ENCODE results near the gene SAG.
"Not testable (repeated sequence)": the region's sequence is repeated elsewhere in the genome, so short reads cannot be mapped to it uniquely, and the experiment has no call there.

The SAG gene

GRCh38 chr2:233329489-233330135 lies 22.0 kb downstream of the SAG start:
- H3K9me3 ChIP-seq (ENCODE audit: control insufficient read depth in 2 of 2, low read length in 2 of 2) = no peaks in the 10 kb centered on the region
- no peaks in the 10 kb centered on the region for H3K27me3 ChIP-seq (ENCODE audit: control insufficient read depth in 1 of 2, insufficient read depth in 2 of 2, low read length in 2 of 2)
- H3K27ac ChIP-seq (ENCODE audit: low read length) = no peak overlapping the region
- no peak overlapping the region for H3K4me3 ChIP-seq (ENCODE audit: low read length in 2 of 2)
- H3K9ac ChIP-seq (ENCODE audit: low read length in 2 of 2) = no peak overlapping the region
- H3K4me1 ChIP-seq (ENCODE audit: control insufficient read depth, insufficient read depth, low read length) = no peaks in the 10 kb centered on the region
- no peaks in the 10 kb centered on the region for H3K36me3 ChIP-seq (ENCODE audit: control insufficient read depth in 2 of 2, insufficient read depth in 2 of 2, low read length in 2 of 2)

GRCh38 chr2:233331536-233331935 lies 23.9 kb downstream of the SAG start:
- Histone ChIP-seq H3K36me3 (ENCODE audit: control insufficient read depth in 2 of 2, insufficient read depth in 2 of 2, low read length in 2 of 2) (no peaks in the 10 kb centered on the region), H3K4me1 (ENCODE audit: control insufficient read depth, insufficient read depth, low read length) (no peaks in the 10 kb centered on the region), H3K4me3 (ENCODE audit: low read length in 2 of 2) (no peak overlapping the region), H3K9me3 (ENCODE audit: control insufficient read depth in 2 of 2, low read length in 2 of 2) (no peaks in the 10 kb centered on the region), H3K27ac (ENCODE audit: low read length) (no peak overlapping the region), H3K27me3 (ENCODE audit: control insufficient read depth in 1 of 2, insufficient read depth in 2 of 2, low read length in 2 of 2) (no peaks in the 10 kb centered on the region), H3K9ac (ENCODE audit: low read length in 2 of 2) (no peak overlapping the region)

GRCh38 chr2:233332125-233332524 lies 24.5 kb downstream of the SAG start:
- Histone ChIP-seq H3K27me3 (ENCODE audit: control insufficient read depth in 1 of 2, insufficient read depth in 2 of 2, low read length in 2 of 2) (no peaks in the 10 kb centered on the region), H3K4me3 (ENCODE audit: low read length in 2 of 2) (no peak overlapping the region), H3K36me3 (ENCODE audit: control insufficient read depth in 2 of 2, insufficient read depth in 2 of 2, low read length in 2 of 2) (no peaks in the 10 kb centered on the region), H3K9ac (ENCODE audit: low read length in 2 of 2) (no peak overlapping the region), H3K4me1 (ENCODE audit: control insufficient read depth, insufficient read depth, low read length) (no peaks in the 10 kb centered on the region), H3K9me3 (ENCODE audit: control insufficient read depth in 2 of 2, low read length in 2 of 2) (no peaks in the 10 kb centered on the region), H3K27ac (ENCODE audit: low read length) (no peak overlapping the region)

- Histone ChIP-seq H3K9ac (ENCODE audit: low read length in 2 of 2) (no peak overlapping the region), H3K4me1 (ENCODE audit: control insufficient read depth, insufficient read depth, low read length) (no peaks in the 10 kb centered on the region), H3K9me3 (ENCODE audit: control insufficient read depth in 2 of 2, low read length in 2 of 2) (no peaks in the 10 kb centered on the region), H3K27ac (ENCODE audit: low read length) (no peak overlapping the region), H3K4me3 (ENCODE audit: low read length in 2 of 2) (no peak overlapping the region), H3K27me3 (ENCODE audit: control insufficient read depth in 1 of 2, insufficient read depth in 2 of 2, low read length in 2 of 2) (no peaks in the 10 kb centered on the region), H3K36me3 (ENCODE audit: control insufficient read depth in 2 of 2, insufficient read depth in 2 of 2, low read length in 2 of 2) (no peaks in the 10 kb centered on the region)
Measured at GRCh38 chr2:233334915-233335314, 27.3 kb downstream of the SAG start.

GRCh38 chr2:233336091-233336490 lies 28.5 kb downstream of the SAG start:
- not testable (repeated sequence) for H3K4me3 ChIP-seq (ENCODE audit: low read length in 2 of 2); H3K27me3 ChIP-seq (ENCODE audit: control insufficient read depth in 1 of 2, insufficient read depth in 2 of 2, low read length in 2 of 2); H3K36me3 ChIP-seq (ENCODE audit: control insufficient read depth in 2 of 2, insufficient read depth in 2 of 2, low read length in 2 of 2); H3K9me3 ChIP-seq (ENCODE audit: control insufficient read depth in 2 of 2, low read length in 2 of 2); H3K4me1 ChIP-seq (ENCODE audit: control insufficient read depth, insufficient read depth, low read length); H3K9ac ChIP-seq (ENCODE audit: low read length in 2 of 2); H3K27ac ChIP-seq (ENCODE audit: low read length)

GRCh38 chr2:233336541-233336940 lies 28.9 kb downstream of the SAG start:
- no peak overlapping the region for H3K4me3 ChIP-seq (ENCODE audit: low read length in 2 of 2)
- H3K27ac ChIP-seq (ENCODE audit: low read length) = no peak overlapping the region
- H3K9ac ChIP-seq (ENCODE audit: low read length in 2 of 2) = no peak overlapping the region
- H3K9me3 ChIP-seq (ENCODE audit: control insufficient read depth in 2 of 2, low read length in 2 of 2) = no peaks in the 10 kb centered on the region
- no peaks in the 10 kb centered on the region for H3K36me3 ChIP-seq (ENCODE audit: control insufficient read depth in 2 of 2, insufficient read depth in 2 of 2, low read length in 2 of 2)
- no peaks in the 10 kb centered on the region for H3K4me1 ChIP-seq (ENCODE audit: control insufficient read depth, insufficient read depth, low read length)
- no peaks in the 10 kb centered on the region for H3K27me3 ChIP-seq (ENCODE audit: control insufficient read depth in 1 of 2, insufficient read depth in 2 of 2, low read length in 2 of 2)

- no peaks in the 10 kb centered on the region for H3K9me3 ChIP-seq (ENCODE audit: control insufficient read depth in 2 of 2, low read length in 2 of 2)
- H3K27me3 ChIP-seq (ENCODE audit: control insufficient read depth in 1 of 2, insufficient read depth in 2 of 2, low read length in 2 of 2) = no peaks in the 10 kb centered on the region
- no peaks in the 10 kb centered on the region for H3K36me3 ChIP-seq (ENCODE audit: control insufficient read depth in 2 of 2, insufficient read depth in 2 of 2, low read length in 2 of 2)
- H3K27ac ChIP-seq (ENCODE audit: low read length) = no peak overlapping the region
- no peak overlapping the region for H3K4me3 ChIP-seq (ENCODE audit: low read length in 2 of 2)
- H3K4me1 ChIP-seq (ENCODE audit: control insufficient read depth, insufficient read depth, low read length) = no peaks in the 10 kb centered on the region
- H3K9ac ChIP-seq (ENCODE audit: low read length in 2 of 2) = no peak overlapping the region
Measured at GRCh38 chr2:233338046-233338445, 30.4 kb downstream of the SAG start.

GRCh38 chr2:233338812-233339368 lies 31.3 kb downstream of the SAG start:
- H3K9me3 ChIP-seq (ENCODE audit: control insufficient read depth in 2 of 2, low read length in 2 of 2) = no peaks in the 10 kb centered on the region
- H3K27ac ChIP-seq (ENCODE audit: low read length) = no peak overlapping the region
- H3K36me3 ChIP-seq (ENCODE audit: control insufficient read depth in 2 of 2, insufficient read depth in 2 of 2, low read length in 2 of 2) = no peaks in the 10 kb centered on the region
- H3K27me3 ChIP-seq (ENCODE audit: control insufficient read depth in 1 of 2, insufficient read depth in 2 of 2, low read length in 2 of 2) = no peaks in the 10 kb centered on the region
- H3K4me1 ChIP-seq (ENCODE audit: control insufficient read depth, insufficient read depth, low read length) = no peaks in the 10 kb centered on the region
- no peak overlapping the region for H3K9ac ChIP-seq (ENCODE audit: low read length in 2 of 2)
- H3K4me3 ChIP-seq (ENCODE audit: low read length in 2 of 2) = no peak overlapping the region

- no peak overlapping the region for H3K4me3 ChIP-seq (ENCODE audit: low read length in 2 of 2)
- H3K36me3 ChIP-seq (ENCODE audit: control insufficient read depth in 2 of 2, insufficient read depth in 2 of 2, low read length in 2 of 2) = no peaks in the 10 kb centered on the region
- no peaks in the 10 kb centered on the region for H3K9me3 ChIP-seq (ENCODE audit: control insufficient read depth in 2 of 2, low read length in 2 of 2)
- no peaks in the 10 kb centered on the region for H3K4me1 ChIP-seq (ENCODE audit: control insufficient read depth, insufficient read depth, low read length)
- H3K9ac ChIP-seq (ENCODE audit: low read length in 2 of 2) = no peak overlapping the region
- H3K27me3 ChIP-seq (ENCODE audit: control insufficient read depth in 1 of 2, insufficient read depth in 2 of 2, low read length in 2 of 2) = no peaks in the 10 kb centered on the region
- H3K27ac ChIP-seq (ENCODE audit: low read length) = no peak overlapping the region
Measured at GRCh38 chr2:233339427-233339826, 31.8 kb downstream of the SAG start.

- H3K27me3 ChIP-seq (ENCODE audit: control insufficient read depth in 1 of 2, insufficient read depth in 2 of 2, low read length in 2 of 2) = no peaks in the 10 kb centered on the region
- no peaks in the 10 kb centered on the region for H3K36me3 ChIP-seq (ENCODE audit: control insufficient read depth in 2 of 2, insufficient read depth in 2 of 2, low read length in 2 of 2)
- no peak overlapping the region for H3K4me3 ChIP-seq (ENCODE audit: low read length in 2 of 2)
- H3K27ac ChIP-seq (ENCODE audit: low read length) = no peak overlapping the region
- no peaks in the 10 kb centered on the region for H3K9me3 ChIP-seq (ENCODE audit: control insufficient read depth in 2 of 2, low read length in 2 of 2)
- H3K9ac ChIP-seq (ENCODE audit: low read length in 2 of 2) = no peak overlapping the region
- H3K4me1 ChIP-seq (ENCODE audit: control insufficient read depth, insufficient read depth, low read length) = no peaks in the 10 kb centered on the region
Measured at GRCh38 chr2:233341296-233341695, 33.7 kb downstream of the SAG start.

GRCh38 chr2:233342301-233342700 lies 34.7 kb downstream of the SAG start:
- no peaks in the 10 kb centered on the region for H3K4me1 ChIP-seq (ENCODE audit: control insufficient read depth, insufficient read depth, low read length)
- no peaks in the 10 kb centered on the region for H3K9me3 ChIP-seq (ENCODE audit: control insufficient read depth in 2 of 2, low read length in 2 of 2)
- H3K27me3 ChIP-seq (ENCODE audit: control insufficient read depth in 1 of 2, insufficient read depth in 2 of 2, low read length in 2 of 2) = no peaks in the 10 kb centered on the region
- no peak overlapping the region for H3K4me3 ChIP-seq (ENCODE audit: low read length in 2 of 2)
- H3K36me3 ChIP-seq (ENCODE audit: control insufficient read depth in 2 of 2, insufficient read depth in 2 of 2, low read length in 2 of 2) = no peaks in the 10 kb centered on the region
- H3K27ac ChIP-seq (ENCODE audit: low read length) = no peak overlapping the region
- no peak overlapping the region for H3K9ac ChIP-seq (ENCODE audit: low read length in 2 of 2)

Measured in stomach smooth muscle (tissue), 2 donors.